Esophagus muscularis mucosa (tissue), 4 donors: ENCODE measurements around the gene AKAP13. TPM values are rescaled to one million over a fixed set of nuclear protein-coding genes. Genes with fewer than 3 reads are reported as not detected.

Experiments used
- DNase-seq: peaks from one replicate; pipeline ENCODE4 v3.0.0-alpha.2; 2017; ENCODE audit errors: extremely low spot score
- H3K27ac ChIP-seq, 4 donors: fragments of 200-600 bp; sonication (generic); replicated peaks in 1 of 4; 1 replicate in 3 of 4; 2 replicates in 1 of 4; pipeline ENCODE4 v1.5.1; 2016 to 2019; ENCODE audit warnings: mild to moderate bottlenecking in 1 of 4
- H3K27me3 ChIP-seq, 4 donors: fragments of 200-600 bp; sonication (generic); one replicate each; pipeline versions ENCODE4 v1.5.1 to v1.6.0; 2016 to 2019
- H3K36me3 ChIP-seq, 4 donors: fragments of 200-600 bp; sonication (generic); one replicate each; pipeline ENCODE4 v1.5.1; 2016 to 2019
- H3K4me1 ChIP-seq, 4 donors: fragments of 200-600 bp; sonication (generic); one replicate each; pipeline ENCODE4 v1.5.1; 2016 to 2019
- H3K4me3 ChIP-seq, 4 donors: fragments of 200-600 bp; sonication (generic); 1 replicate in 2 of 4; 2 replicates in 2 of 4; pipeline ENCODE4 v1.5.1; 2016 to 2019; ENCODE audit warnings: mild to moderate bottlenecking in 4 of 4, moderate library complexity in 1 of 4
- H3K9me3 ChIP-seq, 4 donors: fragments of 200-600 bp; sonication (generic); 1 replicate in 3 of 4; 2 replicates in 1 of 4; pipeline ENCODE4 v1.5.1; 2016 to 2019
- EP300 ChIP-seq: sonication (generic); formaldehyde crosslinking; IDR thresholded peaks from one replicate; pipeline ENCODE4 v1.6.1; 2017; ENCODE audit warnings: antibody characterized with exemption
- POLR2A ChIP-seq: fragments of 450-650 bp; IDR thresholded peaks from one replicate; pipeline ENCODE4 v1.6.1; 2017; ENCODE audit warnings: antibody characterized with exemption, moderate library complexity, mild to moderate bottlenecking, low read depth
- POLR2AphosphoS5 ChIP-seq, 2 donors: sonication (generic); formaldehyde crosslinking; IDR thresholded peaks; one replicate each; pipeline ENCODE4 v1.6.1; 2017; ENCODE audit warnings: antibody characterized with exemption in 2 of 2
- WGBS: methylation state at CpG from one replicate; pipeline ENCODE4 v1.1.5; 2018; 5-methylcytosine and 5-hydroxymethylcytosine counted together
- intact Hi-C: fragments of 100-400 bp; cut with DNase I; formaldehyde crosslinking; loops from one replicate; pipeline ENCODE4 v1.15.1; 2023
- total RNA-seq, 4 donors: library from RNA; depleted of rRNA; stranded (reverse); fragments of >200 nt; gene quantifications; one replicate each; pipeline versions ENCODE4 v1.1.0 to v1.2.1, GENCODE V29; 2016
- TF ChIP-seq, protein P1 (sequence below), 3 experiments: fragments of 200-600 bp in 2 of 3; fragments of 450-650 bp in 1 of 3; sonication (generic) in 2 of 3; IDR thresholded peaks; one replicate each; pipeline ENCODE4 v1.5.1; 2017 to 2019; ENCODE audit warnings: antibody characterized with exemption in 3 of 3, mild to moderate bottlenecking in 2 of 3, moderate library complexity in 1 of 3

AKAP13 gene
- total RNA-seq, 4 donors from 2014 or later: 232 to 323 (median 284) TPM

DNA sequence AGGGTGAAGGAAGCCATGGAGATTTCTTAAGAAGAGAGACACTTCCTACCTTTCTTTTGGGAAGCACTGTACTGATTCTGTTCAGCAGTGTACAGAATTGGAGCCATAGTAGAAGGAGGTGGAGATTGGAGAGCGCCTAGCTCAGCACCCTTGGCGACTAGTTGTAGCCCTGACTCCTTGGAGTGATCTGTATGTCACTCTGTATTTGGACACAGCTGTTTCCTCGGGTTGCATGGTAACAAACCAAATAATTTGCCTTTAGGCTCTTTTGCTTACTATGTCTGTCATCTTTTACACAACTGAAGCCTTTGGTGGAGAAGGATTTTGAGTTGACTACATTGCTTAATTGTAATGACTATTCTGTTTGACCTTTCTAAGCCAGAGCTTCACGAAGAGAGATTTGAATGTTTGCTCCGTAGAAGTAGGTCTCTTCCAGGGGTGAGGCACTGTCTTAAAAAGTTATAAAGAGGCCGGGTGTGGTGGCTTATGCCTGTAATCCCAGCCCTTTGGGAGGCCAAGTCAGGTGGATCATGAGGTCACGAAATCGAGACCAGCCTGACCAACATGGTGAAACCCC lies 77.1 kb downstream of the AKAP13 start:
- 45% methylated on average over 8 of the region's 8 CpGs for WGBS
- DNase-seq: no peak
- peak overlapping the region; percentile 62 to 74 (median 67) for H3K27ac ChIP-seq
- intact Hi-C loops: no loop called here
- no peak overlapping the region for H3K4me3 ChIP-seq
- peaks cover 39 to 93% (median 85%) of the 10 kb centered on the region in 4 donors for H3K4me1 ChIP-seq
- H3K9me3 ChIP-seq: no peaks in the 10 kb centered on the region
- TF ChIP-seq POLR2A (no peak), EP300 (no peak), POLR2AphosphoS5 (IDR thresholded peaks at IDR 0.05) (no peak)
- TF ChIP-seq, protein P1, sequence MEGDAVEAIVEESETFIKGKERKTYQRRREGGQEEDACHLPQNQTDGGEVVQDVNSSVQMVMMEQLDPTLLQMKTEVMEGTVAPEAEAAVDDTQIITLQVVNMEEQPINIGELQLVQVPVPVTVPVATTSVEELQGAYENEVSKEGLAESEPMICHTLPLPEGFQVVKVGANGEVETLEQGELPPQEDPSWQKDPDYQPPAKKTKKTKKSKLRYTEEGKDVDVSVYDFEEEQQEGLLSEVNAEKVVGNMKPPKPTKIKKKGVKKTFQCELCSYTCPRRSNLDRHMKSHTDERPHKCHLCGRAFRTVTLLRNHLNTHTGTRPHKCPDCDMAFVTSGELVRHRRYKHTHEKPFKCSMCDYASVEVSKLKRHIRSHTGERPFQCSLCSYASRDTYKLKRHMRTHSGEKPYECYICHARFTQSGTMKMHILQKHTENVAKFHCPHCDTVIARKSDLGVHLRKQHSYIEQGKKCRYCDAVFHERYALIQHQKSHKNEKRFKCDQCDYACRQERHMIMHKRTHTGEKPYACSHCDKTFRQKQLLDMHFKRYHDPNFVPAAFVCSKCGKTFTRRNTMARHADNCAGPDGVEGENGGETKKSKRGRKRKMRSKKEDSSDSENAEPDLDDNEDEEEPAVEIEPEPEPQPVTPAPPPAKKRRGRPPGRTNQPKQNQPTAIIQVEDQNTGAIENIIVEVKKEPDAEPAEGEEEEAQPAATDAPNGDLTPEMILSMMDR (IDR thresholded peaks at IDR 0.05): no peak
- H3K36me3 ChIP-seq: no peaks in the 10 kb centered on the region
- H3K27me3 ChIP-seq: no peaks in the 10 kb centered on the region

DNA sequence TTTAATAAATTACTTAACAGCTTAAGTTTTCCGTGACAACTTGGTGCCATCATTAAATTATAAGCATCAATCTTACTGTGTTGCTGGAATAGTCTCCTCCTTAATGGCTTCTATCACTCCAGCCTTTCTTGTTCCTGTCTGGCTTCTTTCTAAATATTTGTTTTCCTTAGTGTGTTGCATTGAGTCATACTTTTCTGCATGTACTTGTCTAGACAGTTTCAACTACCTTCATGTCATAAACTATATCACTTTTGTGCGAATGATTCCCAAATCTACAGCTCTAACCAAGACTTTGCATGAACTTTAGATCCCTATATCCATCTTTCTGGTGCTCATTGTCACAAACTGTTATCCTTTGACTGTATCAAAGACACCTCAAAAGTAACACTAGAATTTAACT lies 78.4 kb downstream of the AKAP13 start:
- Histone ChIP-seq H3K9me3 (no peaks in the 10 kb centered on the region), H3K4me1 (peaks cover 39 to 89% (median 80%) of the 10 kb centered on the region in 4 donors), H3K27ac (peak overlapping the region in 2 of 4 donors; percentile 4 to 18), H3K4me3 (no peak overlapping the region), H3K27me3 (no peaks in the 10 kb centered on the region), H3K36me3 (no peaks in the 10 kb centered on the region)
- intact Hi-C loops: no loop called here
- DNase-seq: no peak
- no peak for TF ChIP-seq EP300
- TF ChIP-seq, protein P1 (IDR thresholded peaks at IDR 0.05): no peak
- no peak for TF ChIP-seq POLR2AphosphoS5 (IDR thresholded peaks at IDR 0.05)
- TF ChIP-seq POLR2A: no peak
- WGBS: 93% methylated on average over 2 of the region's 2 CpGs

DNA sequence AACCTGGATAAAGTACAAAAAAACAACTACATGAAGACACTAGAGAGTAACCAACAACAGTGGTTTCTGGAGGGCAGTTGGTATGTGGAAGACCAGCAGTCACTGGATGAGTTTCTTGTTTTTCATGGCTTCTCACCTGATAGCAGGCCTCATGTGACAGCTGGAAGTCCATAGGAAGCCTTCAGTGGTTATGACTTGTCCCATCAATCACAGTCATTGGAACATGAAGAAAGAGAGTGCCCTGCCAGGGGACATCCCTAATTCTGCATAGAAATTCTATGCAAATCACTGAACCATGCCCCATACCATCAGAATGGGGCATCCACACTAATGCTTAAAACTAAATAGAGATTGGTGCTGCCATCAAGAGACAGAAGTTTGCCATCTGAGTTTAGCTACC lies 81.6 kb downstream of the AKAP13 start:
- intact Hi-C loops: no loop called here
- peaks cover 40 to 69% (median 61%) of the 10 kb centered on the region in 4 donors for H3K4me1 ChIP-seq
- no peaks in the 10 kb centered on the region for H3K27me3 ChIP-seq
- no peaks in the 10 kb centered on the region for H3K36me3 ChIP-seq
- H3K27ac ChIP-seq: no peak overlapping the region
- H3K4me3 ChIP-seq: no peak overlapping the region
- no peak for DNase-seq
- TF ChIP-seq EP300: no peak
- TF ChIP-seq POLR2AphosphoS5 (IDR thresholded peaks at IDR 0.05): no peak
- no peak for TF ChIP-seq POLR2A
- TF ChIP-seq, protein P1 (IDR thresholded peaks at IDR 0.05): no peak
- H3K9me3 ChIP-seq: no peaks in the 10 kb centered on the region

DNA sequence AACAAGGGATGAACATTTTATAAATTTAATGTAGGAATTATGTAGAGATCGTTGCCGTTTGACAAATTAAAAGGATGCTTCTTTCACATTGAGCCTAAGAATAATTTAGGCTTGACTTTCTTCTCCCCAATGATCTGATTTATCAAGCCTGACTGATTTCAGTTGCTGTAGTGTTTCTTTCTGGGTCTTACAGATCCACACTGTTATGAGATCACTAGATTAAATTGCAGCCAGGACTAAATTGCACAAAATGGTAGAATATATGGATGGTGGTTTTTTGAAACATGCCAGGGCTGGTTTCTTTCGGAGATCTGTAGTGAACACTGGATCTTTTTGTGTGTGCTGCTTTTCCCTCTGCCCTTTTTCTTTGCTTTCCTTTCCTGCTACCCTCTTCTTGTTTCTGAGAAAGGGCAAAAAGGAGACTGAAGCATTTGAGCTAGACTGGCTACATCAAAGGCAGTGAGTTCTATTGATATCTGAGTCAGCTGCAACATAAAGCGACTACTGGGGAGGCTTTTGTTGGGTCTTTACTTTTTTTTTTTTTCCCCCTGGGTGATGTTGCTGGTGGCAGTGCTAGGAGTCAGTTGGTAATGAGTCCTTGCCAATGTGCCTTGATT lies 83.0 kb downstream of the AKAP13 start:
- no peak for TF ChIP-seq POLR2A
- no peak for TF ChIP-seq EP300
- TF ChIP-seq, protein P1 (IDR thresholded peaks at IDR 0.05): no peak
- TF ChIP-seq POLR2AphosphoS5 (IDR thresholded peaks at IDR 0.05): no peak
- peak overlapping the region; percentile 45 to 50 (median 49) for H3K27ac ChIP-seq
- H3K27me3 ChIP-seq: no peaks in the 10 kb centered on the region
- no peaks in the 10 kb centered on the region for H3K36me3 ChIP-seq
- DNase-seq: no peak
- H3K9me3 ChIP-seq: no peaks in the 10 kb centered on the region
- intact Hi-C loops: no loop called here
- 86% methylated on average over 4 of the region's 4 CpGs for WGBS
- peaks cover 32 to 65% (median 57%) of the 10 kb centered on the region in 4 donors for H3K4me1 ChIP-seq
- no peak overlapping the region for H3K4me3 ChIP-seq
